ENCODE results near the gene CRTC2.

CRTC2 gene

DNA sequence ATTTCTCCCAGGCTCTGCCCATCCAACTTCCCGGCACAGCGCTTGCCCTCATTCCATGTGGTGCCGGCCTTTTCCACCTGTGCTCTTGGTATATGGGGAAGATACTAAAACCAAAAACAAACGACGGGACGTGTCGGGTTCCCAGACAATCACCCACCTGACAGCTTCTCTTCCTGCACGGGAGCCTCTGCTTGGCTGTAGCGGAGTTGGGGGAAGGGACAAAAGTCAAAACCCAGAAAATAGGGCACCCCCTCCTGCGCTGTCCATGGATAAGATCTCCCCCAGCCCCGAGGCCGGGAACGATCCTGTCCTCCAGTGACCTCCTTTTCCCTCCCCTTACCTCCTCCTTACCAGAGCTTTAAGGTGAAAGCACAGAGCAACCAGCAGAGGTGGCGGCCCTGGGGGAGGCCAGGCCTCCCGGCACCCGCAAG is 18.4 kb upstream of the CRTC2 start:
- no peak for DNase-seq (ENCODE audit: low read depth in 2 of 2)

- DNase-seq (ENCODE audit: low read depth in 2 of 2) = no peak
These were observed 15.1 kb upstream of the CRTC2 start for GRCh38 chr1:153973525-153973924.

DNA sequence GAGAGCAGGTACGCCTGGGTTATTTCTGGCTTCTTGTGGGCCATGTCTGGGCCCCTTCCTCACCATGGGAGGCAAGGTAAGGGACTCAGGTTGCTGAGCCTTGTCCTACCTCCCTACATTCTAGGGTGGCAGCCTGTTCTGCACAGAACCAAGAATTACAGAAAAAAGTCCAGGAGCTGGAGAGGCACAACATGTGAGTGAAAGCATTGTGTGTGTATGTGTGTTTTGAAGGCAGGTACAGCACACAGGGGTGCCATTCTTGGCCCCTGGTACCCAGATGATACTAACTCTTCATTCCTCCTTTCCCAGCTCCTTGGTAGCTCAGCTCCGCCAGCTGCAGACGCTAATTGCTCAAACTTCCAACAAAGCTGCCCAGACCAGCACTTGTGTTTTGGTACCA is 14.7 kb upstream of the CRTC2 start:
- no peak for DNase-seq (ENCODE audit: low read depth in 2 of 2)

GRCh38 chr1:153970346-153970745 is 11.9 kb upstream of the CRTC2 start:
- no peak for DNase-seq (ENCODE audit: low read depth in 2 of 2)

DNA sequence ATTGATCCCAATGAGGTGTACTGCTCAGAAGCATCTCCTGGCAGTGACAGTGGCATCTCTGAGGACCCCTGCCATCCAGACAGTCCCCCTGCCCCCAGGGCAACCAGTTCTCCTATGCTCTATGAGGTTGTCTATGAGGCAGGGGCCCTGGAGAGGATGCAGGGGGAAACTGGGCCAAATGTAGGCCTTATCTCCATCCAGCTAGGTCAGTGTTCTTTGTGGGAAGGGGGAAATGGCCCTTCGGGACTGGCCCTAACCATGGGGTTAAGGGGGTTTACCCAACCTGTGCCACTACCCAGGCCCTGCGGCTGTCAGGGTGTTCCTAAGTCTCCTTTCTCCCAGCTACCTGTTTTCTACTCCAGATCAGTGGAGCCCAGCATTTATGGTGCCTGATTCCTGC is 10.6 kb upstream of the CRTC2 start:
- no peak for DNase-seq (ENCODE audit: low read depth in 2 of 2)

DNA sequence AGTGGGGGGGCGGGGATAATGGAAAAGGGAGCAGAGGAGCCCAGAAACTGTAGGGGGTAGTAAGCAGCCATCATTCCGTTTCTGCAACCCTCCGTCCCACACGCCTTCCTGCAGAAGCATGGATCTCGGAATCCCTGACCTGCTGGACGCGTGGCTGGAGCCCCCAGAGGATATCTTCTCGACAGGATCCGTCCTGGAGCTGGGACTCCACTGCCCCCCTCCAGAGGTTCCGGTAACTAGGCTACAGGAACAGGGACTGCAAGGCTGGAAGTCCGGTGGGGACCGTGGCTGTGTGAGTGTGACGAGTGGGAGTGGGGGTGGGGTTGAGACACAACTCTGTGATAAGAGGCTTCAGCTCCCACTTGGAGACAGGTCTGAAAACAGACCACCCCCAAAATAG is 10.0 kb upstream of the CRTC2 start:
- no peak for DNase-seq (ENCODE audit: low read depth in 2 of 2)

GRCh38 chr1:153968000-153968363 is 9.6 kb upstream of the CRTC2 start:
- no peak for DNase-seq (ENCODE audit: low read depth in 2 of 2)

GRCh38 chr1:153967107-153967999 is 8.9 kb upstream of the CRTC2 start, which contains the start of gene CREB3L4:
Gene CREB3L4, plus strand, starts transcription at chr1:153967902. Its CDS starts 624 bp downstream, at chr1:153968526.
- DNase-seq (ENCODE audit: low read depth in 2 of 2) = peak; percentile 73 to 74

DNA sequence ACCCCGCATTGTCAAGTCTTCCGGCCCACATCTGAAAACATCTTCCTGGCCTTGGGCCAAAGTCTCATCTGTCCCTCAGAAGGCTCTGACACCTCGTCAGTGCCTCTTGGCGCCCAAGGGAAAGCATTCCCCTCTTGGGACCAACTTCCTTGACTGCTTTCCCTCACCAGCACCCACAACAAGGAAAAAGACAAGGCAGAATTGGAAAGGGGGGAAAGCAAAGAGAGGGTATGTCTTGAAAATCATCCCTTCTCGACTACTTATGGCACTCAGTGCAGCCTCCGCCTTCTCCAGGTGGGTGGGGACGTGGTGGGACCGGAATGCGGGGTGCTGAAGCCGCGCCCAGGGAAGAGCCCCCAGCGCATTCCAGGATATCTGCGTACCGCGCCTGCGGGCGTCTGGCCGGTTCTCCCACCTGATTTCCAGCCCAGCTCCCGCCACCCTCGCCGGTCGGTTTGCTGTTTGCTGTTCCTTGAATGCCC is 5.5 kb upstream of the CRTC2 start:
- no peak for DNase-seq (ENCODE audit: low read depth in 2 of 2)

GRCh38 chr1:153963030-153963849 is 4.8 kb upstream of the CRTC2 start, which contains the start of gene SLC39A1:
Gene SLC39A1, minus strand, starts transcription at chr1:153963537. Its CDS starts 822 bp downstream, at chr1:153962715.
- peak; percentile 94 to 97 for DNase-seq (ENCODE audit: low read depth in 2 of 2)

DNA sequence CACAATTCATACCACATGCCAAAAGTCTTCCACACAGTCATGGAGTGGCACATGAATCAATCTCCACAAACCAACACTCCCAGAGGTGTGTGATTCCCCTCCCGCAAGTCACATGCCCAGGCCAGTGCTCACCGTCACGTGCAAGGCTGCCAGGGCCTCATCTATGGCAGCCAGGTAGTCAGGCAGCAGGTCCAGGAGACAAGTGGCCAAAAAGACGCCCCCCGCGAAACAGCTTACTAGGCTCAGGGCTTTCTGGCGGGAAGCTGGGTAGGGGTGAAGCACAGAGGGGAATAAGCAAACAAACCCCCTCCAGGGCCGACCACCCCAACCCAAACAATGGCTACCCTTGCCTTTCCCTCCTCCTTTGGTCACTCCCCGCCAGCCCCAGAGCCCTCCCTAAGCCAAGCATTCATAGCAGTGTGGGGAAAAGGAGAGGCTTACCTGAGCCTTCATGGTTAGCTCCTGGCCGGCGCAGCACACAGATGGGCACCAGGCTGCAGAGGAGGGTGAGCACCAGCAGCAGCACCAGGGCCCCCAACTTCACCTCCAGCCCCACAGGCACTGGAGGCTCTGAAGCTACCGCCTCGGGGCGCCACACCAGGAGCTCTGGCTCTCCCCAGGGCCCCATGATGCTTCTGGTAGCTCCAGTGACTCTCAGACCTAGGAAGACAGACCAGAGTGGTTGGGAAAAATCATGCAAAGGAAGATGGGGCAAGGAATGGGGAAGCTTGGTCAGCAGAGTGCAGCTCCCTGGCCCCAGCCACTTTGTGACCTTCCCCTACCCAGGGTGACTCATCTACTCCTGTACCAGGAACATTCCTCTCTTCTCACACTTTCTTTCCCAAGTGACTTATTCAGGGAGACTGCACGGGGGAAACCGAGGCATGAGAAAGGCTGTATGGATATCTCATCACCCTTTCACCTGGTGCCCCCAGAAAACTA is 3.9 kb upstream of the CRTC2 start:
- DNase-seq (ENCODE audit: low read depth in 2 of 2) = no peak

DNA sequence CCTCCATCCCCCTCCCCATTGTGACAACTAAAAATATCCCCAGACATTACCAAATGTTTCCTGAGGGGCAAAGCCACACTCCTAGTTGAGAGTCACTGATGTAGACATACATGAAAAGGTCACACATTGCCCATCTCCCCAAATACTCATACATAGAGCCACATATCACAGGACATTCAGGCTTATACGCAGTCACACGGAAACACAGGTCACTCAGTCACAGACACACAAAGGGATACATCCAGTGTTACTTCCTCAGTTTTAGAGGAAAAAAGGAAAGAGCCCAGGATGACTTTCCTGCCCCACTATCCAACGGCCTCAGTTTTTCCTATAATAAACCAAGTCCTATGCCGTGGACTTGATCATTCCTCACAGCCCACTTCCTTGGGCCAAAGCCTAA is 3.0 kb upstream of the CRTC2 start:
- no peak for DNase-seq (ENCODE audit: low read depth in 2 of 2)

DNA sequence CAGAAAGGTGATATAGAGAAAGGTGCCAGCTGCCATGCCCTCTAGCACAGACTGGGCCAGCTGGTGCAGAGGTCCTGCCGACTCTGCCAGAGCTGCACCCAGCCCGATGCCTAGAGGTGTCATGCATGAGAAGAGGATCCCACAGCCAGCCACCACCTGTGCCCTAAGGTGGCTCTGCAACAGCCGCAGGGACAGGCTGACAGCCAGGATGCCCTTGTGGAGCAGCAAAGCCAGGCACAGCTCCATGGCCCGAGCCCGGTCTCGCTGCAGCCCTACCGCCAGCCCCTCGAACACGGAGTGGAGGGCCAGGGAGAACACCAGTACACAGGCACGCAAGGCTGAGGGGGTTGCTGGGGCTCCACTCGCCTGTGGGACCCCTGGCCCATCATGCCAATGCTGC is 1.8 kb upstream of the CRTC2 start:
- no peak for DNase-seq (ENCODE audit: low read depth in 2 of 2)

DNA sequence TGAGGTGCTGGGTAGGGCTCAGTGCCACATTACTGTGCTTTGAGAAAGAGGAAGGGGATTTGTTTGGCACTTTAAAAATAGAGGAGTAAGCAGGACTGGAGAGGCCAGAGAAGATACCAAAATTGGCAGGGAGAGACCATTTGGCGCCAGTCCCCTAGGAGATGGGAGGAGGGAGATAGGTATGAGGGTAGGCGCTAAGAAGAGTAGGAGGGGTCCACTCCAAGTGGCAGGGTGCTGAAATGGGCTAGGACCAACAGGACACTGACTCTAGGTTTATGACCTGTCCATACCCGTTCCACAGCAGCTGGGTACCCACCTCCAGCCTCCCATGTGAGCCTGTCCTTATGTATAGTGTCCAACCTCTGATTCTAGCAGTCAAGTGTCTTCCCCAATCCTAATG is 1.0 kb upstream of the CRTC2 start:
- no peak for DNase-seq (ENCODE audit: low read depth in 2 of 2)

DNA sequence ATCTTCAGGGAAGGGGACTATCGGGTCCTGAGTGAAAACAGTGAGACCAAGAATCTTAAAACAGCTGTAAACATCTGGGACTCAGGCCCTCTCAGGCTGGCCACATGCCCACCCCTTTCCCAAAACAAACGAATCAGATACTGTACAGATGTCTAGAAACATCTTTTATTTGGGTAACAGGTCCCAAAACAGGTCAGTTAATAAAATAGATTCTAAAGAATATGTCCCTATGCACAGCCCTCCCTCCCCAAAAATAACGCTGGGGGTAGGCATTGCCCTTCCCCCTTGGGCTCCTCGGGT is 499 bp upstream of the CRTC2 start:
- DNase-seq (ENCODE audit: low read depth in 2 of 2) = no peak

- no peak for DNase-seq (ENCODE audit: low read depth in 2 of 2)
These were observed 685 bp downstream of the CRTC2 start for GRCh38 chr1:153957744-153958110.

DNA sequence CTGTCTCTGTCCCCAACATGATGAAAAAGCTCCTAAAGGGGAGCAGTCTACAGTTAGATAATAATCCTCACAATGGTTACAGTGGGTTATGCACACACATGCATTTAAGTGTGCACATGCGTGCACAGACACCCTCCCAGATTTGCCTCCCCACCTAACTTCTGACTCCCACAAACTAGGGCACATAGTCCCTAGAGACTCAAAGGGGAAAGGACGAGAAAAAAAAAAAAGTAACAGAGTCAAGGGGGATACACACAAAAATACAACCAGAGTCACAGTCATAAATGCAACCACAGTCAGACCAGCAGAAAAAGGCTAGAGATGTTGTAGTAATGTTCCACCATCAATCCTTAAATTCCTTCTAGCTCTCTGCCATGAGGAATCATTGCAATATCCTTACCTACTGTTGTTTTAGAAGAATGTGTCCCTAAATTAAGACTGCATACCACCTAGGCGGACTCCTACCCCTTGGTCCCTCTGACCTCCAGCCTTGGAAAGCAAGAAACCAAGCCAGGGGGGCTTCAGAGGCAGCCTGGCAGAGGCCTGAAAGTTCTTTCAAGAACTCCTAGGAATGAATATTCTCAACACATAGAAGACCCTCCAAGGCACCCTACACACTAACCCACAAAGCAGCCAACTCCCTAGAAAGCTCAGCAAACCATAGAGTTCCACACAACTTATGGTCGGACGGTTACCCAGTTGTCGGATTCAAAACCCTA is 1.3 kb downstream of the CRTC2 start:
- no peak for DNase-seq (ENCODE audit: low read depth in 2 of 2)

DNA sequence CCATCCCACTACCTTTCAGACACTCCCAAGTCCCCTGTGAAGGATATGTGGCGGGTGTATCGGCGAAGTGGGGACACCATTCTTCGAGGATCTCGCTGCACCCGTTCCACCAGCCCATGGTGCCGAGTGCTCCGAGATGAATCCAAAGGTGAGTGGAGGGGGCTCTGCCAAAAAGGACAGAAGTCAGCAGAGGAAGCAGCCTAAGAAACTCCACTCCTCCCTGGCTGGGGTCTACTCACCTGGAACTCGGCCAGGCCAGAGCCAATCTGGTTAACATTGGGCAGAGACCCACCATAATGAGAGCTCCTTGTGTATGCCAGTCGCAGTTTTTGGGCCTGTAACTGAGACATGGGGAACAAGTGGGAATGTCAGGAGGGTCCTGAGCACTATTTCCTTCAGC is 3.6 kb downstream of the CRTC2 start:
- no peak for DNase-seq (ENCODE audit: low read depth in 2 of 2)

DNA sequence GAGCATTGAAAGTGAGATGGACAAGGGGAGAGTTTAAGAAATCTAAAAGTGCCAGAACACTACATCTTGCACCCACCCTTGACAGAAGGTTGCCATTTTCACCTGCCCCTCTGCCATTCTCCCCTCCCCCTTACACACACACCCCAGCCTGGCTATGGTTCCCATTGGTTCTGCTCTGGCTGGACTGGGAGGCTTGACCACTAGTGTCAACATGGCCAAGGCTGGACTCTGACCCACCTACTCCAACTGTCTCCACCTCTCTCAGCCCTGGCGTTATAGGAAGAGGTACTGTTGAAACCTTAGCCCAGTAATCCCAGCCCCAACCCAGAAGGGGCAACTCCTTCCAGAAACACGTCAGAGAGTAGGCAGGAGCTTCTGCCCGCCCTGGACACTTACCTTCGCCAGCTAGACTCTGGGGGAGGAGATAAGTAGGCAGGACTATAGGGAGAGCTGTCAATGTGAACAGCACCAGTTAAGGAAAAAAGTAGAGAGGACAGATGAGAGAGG is 4.5 kb downstream of the CRTC2 start:
- DNase-seq (ENCODE audit: low read depth in 2 of 2) = no peak

DNA sequence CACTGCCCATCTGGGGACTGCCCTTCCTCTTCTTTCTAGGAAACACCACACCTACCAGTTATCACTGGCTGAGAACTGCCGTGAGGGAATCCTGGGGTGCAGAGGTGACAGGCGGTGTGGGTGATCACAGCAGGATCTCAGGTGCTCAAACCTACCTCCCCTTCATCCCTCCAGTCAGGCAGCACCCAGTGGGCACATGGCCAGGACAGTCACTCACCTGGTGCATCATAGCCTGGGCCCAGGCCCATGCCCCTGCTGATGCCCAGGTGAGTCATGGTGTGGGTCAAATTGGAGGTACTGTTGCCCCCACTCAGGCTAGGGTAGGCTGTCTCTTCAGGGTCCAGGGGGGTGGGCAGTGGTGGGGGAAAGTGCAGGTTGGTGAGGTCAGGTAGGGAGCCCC is 6.6 kb downstream of the CRTC2 start:
- no peak for DNase-seq (ENCODE audit: low read depth in 2 of 2)

DNA sequence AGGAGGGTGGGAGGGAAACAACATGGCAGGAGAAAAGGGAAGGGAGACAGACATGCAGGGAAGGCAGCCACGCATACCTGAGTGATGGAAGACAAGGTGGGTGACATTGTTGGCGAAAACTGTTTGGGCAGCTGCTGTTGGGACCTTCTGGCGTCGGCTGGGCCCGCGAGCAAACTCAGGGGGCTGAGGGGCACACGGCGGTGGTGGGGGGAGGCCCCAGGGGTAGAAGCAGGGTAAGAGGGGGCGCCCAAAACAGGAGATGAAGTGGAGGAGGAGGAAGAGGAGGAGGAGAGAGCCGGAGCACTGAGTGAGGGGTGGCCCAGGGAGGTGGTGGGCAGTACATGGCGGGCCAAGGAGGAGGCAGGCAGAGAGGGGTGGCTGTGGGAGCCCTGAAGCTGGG is 7.2 kb downstream of the CRTC2 start:
- DNase-seq (ENCODE audit: low read depth in 2 of 2) = no peak
